Neural progenitor cell (in vitro differentiated cells): ENCODE data around the gene CASK. TPM values are rescaled to one million over a fixed set of nuclear protein-coding genes. Genes with fewer than 3 reads are reported as not detected.
"Not testable (repeated sequence)": the region's sequence is repeated elsewhere in the genome, so short reads cannot be mapped to it uniquely, and the experiment has no call there.

Source experiments
- DNase-seq: peaks from one replicate; pipeline ENCODE4 v3.0.0-alpha.2; 2016; ENCODE audit warnings: low spot score
- H2AFZ ChIP-seq: fragments of 200-600 bp; sonication (generic); replicated peaks from 2 replicates; pipeline ENCODE4 v1.6.1; 2016; ENCODE audit warnings: antibody characterized with exemption
- H3F3A ChIP-seq: fragments of 200-600 bp; sonication (generic); 2 replicates; pipeline ENCODE4 v1.6.1; 2016; ENCODE audit warnings: antibody characterized with exemption, low read depth
- H3K27ac ChIP-seq: fragments of 200-600 bp; sonication (generic); 2 replicates; pipeline ENCODE4 v1.5.1; 2016; ENCODE audit warnings: mild to moderate bottlenecking
- H3K27me3 ChIP-seq: fragments of 200-600 bp; sonication (generic); 2 replicates; pipeline ENCODE4 v1.6.1; 2016; ENCODE audit warnings: mild to moderate bottlenecking, moderate library complexity
- H3K36me3 ChIP-seq: fragments of 200-600 bp; sonication (generic); 2 replicates; pipeline ENCODE4 v1.5.1; 2016
- H3K4me1 ChIP-seq: fragments of 200-600 bp; sonication (generic); 2 replicates; pipeline ENCODE4 v1.6.1; 2016; ENCODE audit warnings: mixed run types
- H3K4me2 ChIP-seq: fragments of 200-600 bp; sonication (generic); 2 replicates; pipeline ENCODE4 v1.6.1; 2016
- H3K4me3 ChIP-seq: fragments of 200-600 bp; sonication (generic); 2 replicates; pipeline ENCODE4 v1.5.1; 2016
- H3K79me2 ChIP-seq: fragments of 200-600 bp; sonication (generic); 2 replicates; pipeline ENCODE4 v1.6.1; 2016; ENCODE audit warnings: low read depth
- H3K9ac ChIP-seq: fragments of 200-600 bp; sonication (generic); 2 replicates; pipeline ENCODE4 v1.6.1; 2016
- H3K9me3 ChIP-seq: fragments of 200-600 bp; sonication (generic); 2 replicates; pipeline ENCODE4 v1.5.1; 2016; ENCODE audit warnings: low read depth
- H4K20me1 ChIP-seq: fragments of 200-600 bp; sonication (generic); 2 replicates; pipeline ENCODE4 v1.6.1; 2016; ENCODE audit warnings: low read depth
- H3K27ac Mint-ChIP-seq: 3 replicates; pipeline ENCODE4 v1.8.0; 2021; ENCODE audit warnings: mixed read lengths
- H3K27me3 Mint-ChIP-seq: 2 replicates; pipeline ENCODE4 v1.8.0; 2022; ENCODE audit warnings: low read depth, mild to moderate bottlenecking, inconsistent platforms, moderate library complexity, mixed read lengths; ENCODE audit not compliant: insufficient read depth
- H3K36me3 Mint-ChIP-seq: 3 replicates; pipeline ENCODE4 v1.8.0; 2021; ENCODE audit warnings: mixed read lengths
- H3K4me1 Mint-ChIP-seq: 3 replicates; pipeline ENCODE4 v1.8.0; 2021; ENCODE audit warnings: mixed read lengths
- H3K4me3 Mint-ChIP-seq: 3 replicates; pipeline ENCODE4 v1.8.0; 2021; ENCODE audit warnings: mild to moderate bottlenecking, moderate library complexity, mixed read lengths
- H3K9me3 Mint-ChIP-seq: 3 replicates; pipeline ENCODE4 v1.8.0; 2020; ENCODE audit warnings: mixed read lengths
- EZH2 ChIP-seq: fragments of 200-600 bp; sonication (generic); IDR thresholded peaks from 2 replicates; pipeline ENCODE4 v1.6.1; 2017; ENCODE audit warnings: antibody characterized with exemption, mild to moderate bottlenecking, moderate library complexity
- EZH2phosphoT487 ChIP-seq: fragments of 200-600 bp; sonication (generic); IDR thresholded peaks from 2 replicates; pipeline ENCODE4 v1.6.1; 2017; ENCODE audit warnings: antibody characterized with exemption
- total RNA-seq: library from RNA; depleted of rRNA; stranded (reverse); fragments of >200 nt; gene quantifications from 2 replicates; pipeline ENCODE4 v1.2.3, GENCODE V29; 2015; ENCODE audit warnings: low replicate concordance
- TF ChIP-seq, protein P1 (sequence below): fragments of 200-600 bp; sonication (generic); IDR thresholded peaks from 2 replicates; pipeline ENCODE4 v1.5.1; 2017; ENCODE audit warnings: antibody characterized with exemption, mild to moderate bottlenecking

CASK gene
- total RNA-seq, 1 donor from 2014 or later, result 85.4 TPM

DNA sequence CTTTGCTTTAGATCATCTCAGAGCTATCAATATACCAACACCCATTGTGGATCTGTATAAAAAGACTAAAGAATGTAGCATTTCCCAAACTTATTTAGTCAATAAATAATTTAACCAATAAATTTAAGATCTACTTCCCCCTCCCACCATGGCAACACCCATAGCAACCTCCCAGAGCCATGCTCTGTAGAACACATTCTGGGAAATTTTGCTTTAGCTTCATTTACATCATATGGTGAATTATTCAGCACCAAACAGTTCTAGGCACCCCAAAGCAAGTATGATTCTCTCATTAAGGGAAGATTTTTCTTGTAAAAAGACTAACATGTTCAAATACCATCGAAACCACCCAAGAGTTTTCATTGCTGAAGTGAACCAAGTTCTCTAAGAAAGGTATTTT, 315.1 kb downstream of the CASK start:
- TF ChIP-seq, protein P1, sequence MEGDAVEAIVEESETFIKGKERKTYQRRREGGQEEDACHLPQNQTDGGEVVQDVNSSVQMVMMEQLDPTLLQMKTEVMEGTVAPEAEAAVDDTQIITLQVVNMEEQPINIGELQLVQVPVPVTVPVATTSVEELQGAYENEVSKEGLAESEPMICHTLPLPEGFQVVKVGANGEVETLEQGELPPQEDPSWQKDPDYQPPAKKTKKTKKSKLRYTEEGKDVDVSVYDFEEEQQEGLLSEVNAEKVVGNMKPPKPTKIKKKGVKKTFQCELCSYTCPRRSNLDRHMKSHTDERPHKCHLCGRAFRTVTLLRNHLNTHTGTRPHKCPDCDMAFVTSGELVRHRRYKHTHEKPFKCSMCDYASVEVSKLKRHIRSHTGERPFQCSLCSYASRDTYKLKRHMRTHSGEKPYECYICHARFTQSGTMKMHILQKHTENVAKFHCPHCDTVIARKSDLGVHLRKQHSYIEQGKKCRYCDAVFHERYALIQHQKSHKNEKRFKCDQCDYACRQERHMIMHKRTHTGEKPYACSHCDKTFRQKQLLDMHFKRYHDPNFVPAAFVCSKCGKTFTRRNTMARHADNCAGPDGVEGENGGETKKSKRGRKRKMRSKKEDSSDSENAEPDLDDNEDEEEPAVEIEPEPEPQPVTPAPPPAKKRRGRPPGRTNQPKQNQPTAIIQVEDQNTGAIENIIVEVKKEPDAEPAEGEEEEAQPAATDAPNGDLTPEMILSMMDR, result no peak
- no peaks in the 10 kb centered on the region for H3K79me2 ChIP-seq
- Mint-ChIP-seq H3K4me1 (no peaks in the 10 kb centered on the region), H3K4me3 (no peak overlapping the region), H3K27ac (no peak overlapping the region), H3K9me3 (peaks cover 6% of the 10 kb centered on the region), H3K27me3 (peaks cover 2% of the 10 kb centered on the region), H3K36me3 (peaks cover 11% of the 10 kb centered on the region)
- no peaks in the 10 kb centered on the region for H4K20me1 ChIP-seq
- H3F3A ChIP-seq, result peaks cover 4% of the 10 kb centered on the region
- H3K4me2 ChIP-seq, result no peak overlapping the region
- H3K27me3 ChIP-seq, result no peaks in the 10 kb centered on the region
- H3K9ac ChIP-seq, result no peak overlapping the region
- H2AFZ ChIP-seq, result no peak overlapping the region
- H3K9me3 ChIP-seq, result no peaks in the 10 kb centered on the region
- H3K4me3 ChIP-seq, result no peak overlapping the region
- H3K27ac ChIP-seq, result no peak overlapping the region
- no peak for DNase-seq
- peaks cover under 1% of the 10 kb centered on the region for H3K4me1 ChIP-seq
- no peaks in the 10 kb centered on the region for H3K36me3 ChIP-seq

DNA sequence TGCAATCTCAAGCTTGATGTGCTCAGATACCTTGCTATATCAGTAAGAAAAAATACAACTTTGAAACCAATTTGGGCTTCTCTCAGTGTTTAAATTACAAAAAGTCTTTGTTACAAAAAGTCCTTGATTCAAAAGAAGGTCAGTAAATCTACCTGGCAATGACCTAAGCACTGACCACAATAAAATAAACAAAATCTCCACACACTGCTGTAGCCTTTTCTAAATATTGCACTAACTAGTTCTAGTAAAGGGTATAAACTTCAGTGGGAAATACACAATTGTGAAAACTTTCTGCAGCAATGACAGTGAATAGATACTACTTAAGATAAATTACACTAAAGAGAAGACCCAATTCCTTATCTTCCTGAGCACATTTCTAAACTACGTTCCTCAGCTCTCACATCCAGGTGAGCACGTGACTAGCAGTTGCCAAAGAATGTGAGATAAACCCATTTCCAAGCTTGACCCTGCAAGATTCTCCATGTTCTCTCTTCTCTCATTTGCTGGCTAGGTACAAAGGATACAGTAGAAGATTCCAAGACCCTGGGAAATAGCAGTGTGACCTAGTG, 316.0 kb downstream of the CASK start:
- Histone ChIP-seq H4K20me1 (no peaks in the 10 kb centered on the region), H3K9me3 (no peaks in the 10 kb centered on the region), H3K4me2 (no peak overlapping the region), H2AFZ (no peak overlapping the region), H3K36me3 (no peaks in the 10 kb centered on the region), H3F3A (peaks cover 4% of the 10 kb centered on the region), H3K79me2 (no peaks in the 10 kb centered on the region), H3K4me1 (peaks cover 6% of the 10 kb centered on the region), H3K4me3 (no peak overlapping the region), H3K9ac (no peak overlapping the region), H3K27ac (no peak overlapping the region), H3K27me3 (no peaks in the 10 kb centered on the region)
- H3K9me3 Mint-ChIP-seq, result peaks cover 6% of the 10 kb centered on the region
- no peak overlapping the region for H3K27ac Mint-ChIP-seq
- H3K36me3 Mint-ChIP-seq, result peaks cover 11% of the 10 kb centered on the region
- H3K4me3 Mint-ChIP-seq, result no peak overlapping the region
- no peak for TF ChIP-seq EZH2phosphoT487
- TF ChIP-seq, protein P1, result no peak
- no peak for TF ChIP-seq EZH2
- H3K4me1 Mint-ChIP-seq, result no peaks in the 10 kb centered on the region
- peaks cover 2% of the 10 kb centered on the region for H3K27me3 Mint-ChIP-seq
- DNase-seq, result no peak

DNA sequence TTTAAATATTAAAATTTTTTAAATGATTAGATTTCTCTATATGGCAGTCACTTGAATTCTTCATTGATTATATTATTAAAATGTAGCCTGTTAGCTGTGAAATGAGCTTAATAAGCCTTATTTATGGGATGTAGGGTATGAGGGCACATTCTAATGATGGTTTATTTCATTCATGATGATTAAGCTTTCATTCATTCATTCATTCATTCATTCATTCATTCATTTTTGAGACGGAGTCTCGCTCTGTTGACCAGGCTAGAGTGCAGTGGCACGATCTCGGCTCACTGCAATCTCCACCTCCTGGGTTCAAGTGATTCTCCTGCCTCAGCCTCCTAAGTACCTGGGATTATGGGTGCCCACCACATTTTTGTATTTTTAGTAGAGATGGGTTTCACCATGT, 317.3 kb downstream of the CASK start:
- H3K9me3 ChIP-seq, H3K36me3 ChIP-seq, H3K4me3 ChIP-seq, H3K4me1 ChIP-seq, H2AFZ ChIP-seq, H3K79me2 ChIP-seq, H3K27ac Mint-ChIP-seq, H4K20me1 ChIP-seq, DNase-seq, H3K27me3 ChIP-seq, H3K27ac ChIP-seq, H3K4me3 Mint-ChIP-seq, H3F3A ChIP-seq, H3K4me1 Mint-ChIP-seq, H3K27me3 Mint-ChIP-seq, H3K9ac ChIP-seq, H3K4me2 ChIP-seq, H3K9me3 Mint-ChIP-seq: not testable (repeated sequence)
- peaks cover 11% of the 10 kb centered on the region for H3K36me3 Mint-ChIP-seq

DNA sequence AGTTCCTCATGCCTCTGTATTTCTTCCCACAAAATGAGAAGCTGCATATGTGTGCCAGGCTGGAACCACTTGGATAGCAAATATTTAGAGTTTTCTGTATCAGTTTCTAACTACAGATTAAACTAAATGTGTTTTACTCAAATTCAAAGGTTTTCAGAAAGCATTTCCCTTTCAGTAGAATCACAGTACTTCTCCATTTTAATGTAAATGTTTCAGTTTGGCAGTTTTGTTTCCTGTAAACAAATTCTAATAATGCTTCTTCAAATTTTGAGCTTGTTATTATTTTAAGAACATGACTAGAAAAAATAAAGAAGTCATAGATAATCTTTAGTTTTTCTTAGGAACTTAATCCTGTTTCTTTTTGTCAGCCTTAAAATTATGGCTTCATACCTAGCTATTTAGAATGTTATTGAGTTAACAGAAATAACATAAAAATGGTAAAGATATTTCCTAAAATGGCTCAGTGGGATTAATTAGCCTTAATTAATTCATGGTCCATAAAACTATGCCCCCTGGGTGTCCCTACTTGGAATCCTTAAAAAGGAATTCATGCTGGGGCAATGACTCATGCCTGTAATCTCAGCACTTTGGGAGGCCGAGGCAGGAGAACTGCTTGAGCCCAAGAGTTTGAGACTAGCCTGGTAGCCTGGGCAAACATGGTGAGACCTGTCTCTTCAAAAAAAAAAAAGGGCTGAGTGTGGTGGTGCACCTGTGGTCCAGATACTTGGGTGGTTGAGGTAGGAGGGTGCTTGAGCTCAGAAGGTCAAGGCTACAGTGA, 318.4 kb downstream of the CASK start:
- Histone ChIP-seq H3F3A (peaks cover 4% of the 10 kb centered on the region), H3K4me3 (no peak overlapping the region), H3K27me3 (no peaks in the 10 kb centered on the region), H3K79me2 (no peaks in the 10 kb centered on the region), H2AFZ (no peak overlapping the region), H3K36me3 (no peaks in the 10 kb centered on the region), H3K27ac (no peak overlapping the region), H3K9ac (no peak overlapping the region), H3K9me3 (peaks cover 3% of the 10 kb centered on the region), H4K20me1 (no peaks in the 10 kb centered on the region), H3K4me2 (no peak overlapping the region), H3K4me1 (peaks cover 8% of the 10 kb centered on the region)
- peaks cover 2% of the 10 kb centered on the region for H3K27me3 Mint-ChIP-seq
- TF ChIP-seq EZH2 (no peak), EZH2phosphoT487 (no peak)
- TF ChIP-seq, protein P1, result no peak
- no peak overlapping the region for H3K4me3 Mint-ChIP-seq
- H3K36me3 Mint-ChIP-seq, result peaks cover 9% of the 10 kb centered on the region
- no peaks in the 10 kb centered on the region for H3K4me1 Mint-ChIP-seq
- H3K9me3 Mint-ChIP-seq, result peaks cover 6% of the 10 kb centered on the region
- DNase-seq, result no peak
- no peak overlapping the region for H3K27ac Mint-ChIP-seq
